Measurements from ENCODE around the gene SLC6A15. TPM values are rescaled to one million over a fixed set of nuclear protein-coding genes. Genes with fewer than 3 reads are reported as not detected.

SLC6A15 gene
- total RNA-seq, 1 donor from 2014 or later = 5.3 TPM

- DNase-seq (ENCODE audit: low spot score) = no peak
- TF ChIP-seq CTCF (IDR thresholded peaks at IDR 0.05; ENCODE audit: unreplicated experiment) = no peak
- H3K4me3 Mint-ChIP-seq (ENCODE audit: unreplicated experiment) = no peak overlapping the region
- no peak overlapping the region for H3K27ac Mint-ChIP-seq (ENCODE audit: unreplicated experiment)
- no peaks in the 10 kb centered on the region for H3K9me3 Mint-ChIP-seq (ENCODE audit: unreplicated experiment)
- no peaks in the 10 kb centered on the region for H3K27me3 Mint-ChIP-seq (ENCODE audit: unreplicated experiment)
- no peaks in the 10 kb centered on the region for H3K4me1 Mint-ChIP-seq (ENCODE audit: unreplicated experiment)
- H3K36me3 Mint-ChIP-seq (ENCODE audit: low read depth, unreplicated experiment) = no peaks in the 10 kb centered on the region
These were observed 101.3 kb downstream of the SLC6A15 start for GRCh38 chr12:84811291-84811690.

GRCh38 chr12:84810611-84811010, 102.0 kb downstream of the SLC6A15 start:
- H3K4me3 Mint-ChIP-seq (ENCODE audit: unreplicated experiment) = no peak overlapping the region
- no peaks in the 10 kb centered on the region for H3K4me1 Mint-ChIP-seq (ENCODE audit: unreplicated experiment)
- H3K36me3 Mint-ChIP-seq (ENCODE audit: low read depth, unreplicated experiment) = no peaks in the 10 kb centered on the region
- no peak for TF ChIP-seq CTCF (IDR thresholded peaks at IDR 0.05; ENCODE audit: unreplicated experiment)
- H3K27me3 Mint-ChIP-seq (ENCODE audit: unreplicated experiment) = no peaks in the 10 kb centered on the region
- no peak overlapping the region for H3K27ac Mint-ChIP-seq (ENCODE audit: unreplicated experiment)
- H3K9me3 Mint-ChIP-seq (ENCODE audit: unreplicated experiment) = no peaks in the 10 kb centered on the region
- no peak for DNase-seq (ENCODE audit: low spot score)

Other genes with a start within 250 kb of the SLC6A15 start
- gene TSPAN19, start 123.5 kb upstream of the SLC6A15 start, total RNA-seq (ENCODE audit: unreplicated experiment) = 0.59 TPM
- 1.1 TPM for gene LRRIQ1, start 123.6 kb upstream of the SLC6A15 start, total RNA-seq (ENCODE audit: unreplicated experiment)